ENCODE data around the gene MYCN.
"Not testable (repeated sequence)": the region's sequence is repeated elsewhere in the genome, so short reads cannot be mapped to it uniquely, and the experiment has no call there.

Gene MYCN

DNA sequence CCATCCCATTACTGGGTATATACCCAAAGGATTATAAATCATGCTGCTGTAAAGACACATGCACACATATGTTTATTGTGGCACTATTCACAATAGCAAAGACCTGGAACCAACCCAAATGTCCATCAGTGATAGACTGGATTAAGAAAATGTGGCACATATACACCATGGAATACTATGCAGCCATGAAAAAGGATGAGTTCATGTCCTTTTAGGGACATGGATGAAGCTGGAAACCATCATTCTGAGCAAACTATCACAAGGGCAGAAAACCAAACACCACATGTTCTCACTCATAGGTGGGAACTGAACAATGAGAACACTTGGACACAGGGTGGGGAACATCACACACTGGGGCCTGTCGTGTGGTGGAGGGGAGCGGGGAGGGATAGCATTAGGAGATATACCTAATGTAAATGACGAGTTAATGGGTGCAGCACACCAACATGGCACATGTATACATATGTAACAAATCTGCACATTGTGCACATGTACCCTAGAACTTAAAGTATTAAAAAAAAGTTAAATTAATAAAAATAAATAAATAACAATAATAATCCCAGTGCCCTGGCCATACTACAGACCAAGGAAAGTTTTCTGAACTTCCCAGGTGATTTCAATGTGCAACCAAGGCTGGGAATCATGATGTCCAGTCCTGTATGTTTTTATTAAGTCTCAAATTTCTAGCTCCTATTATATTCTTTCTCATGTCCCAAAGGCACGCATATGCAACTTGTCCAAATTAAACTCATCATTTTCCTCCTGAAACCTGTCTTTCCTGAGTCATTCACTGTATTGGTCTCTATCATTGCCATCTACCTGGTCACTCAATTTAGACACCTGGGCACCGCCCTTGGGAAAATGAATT lies 23.0 kb downstream of the MYCN start:
- not testable (repeated sequence) for H3K9me2 ChIP-seq (ENCODE audit: low read depth, low read length); H2AFZ ChIP-seq (ENCODE audit: low read length); H3K79me2 ChIP-seq (ENCODE audit: insufficient read depth, low read length); H3K4me3 ChIP-seq (ENCODE audit: low read depth, low read length, poor library complexity, severe bottlenecking); H4K20me1 ChIP-seq (ENCODE audit: insufficient read depth, low read length); H3K9ac ChIP-seq (ENCODE audit: low read length); H3K4me2 ChIP-seq (ENCODE audit: low read length); H3K9me3 ChIP-seq (ENCODE audit: low read length); H3K36me3 ChIP-seq (ENCODE audit: insufficient read depth, low read length); H3K27ac ChIP-seq (ENCODE audit: low read depth, low read length, poor library complexity, severe bottlenecking); H3K4me1 ChIP-seq (ENCODE audit: insufficient read depth, low read length, severe bottlenecking); H3K27me3 ChIP-seq (ENCODE audit: insufficient read depth, low read length); H3F3A ChIP-seq (ENCODE audit: insufficient read depth, low read length)

DNA sequence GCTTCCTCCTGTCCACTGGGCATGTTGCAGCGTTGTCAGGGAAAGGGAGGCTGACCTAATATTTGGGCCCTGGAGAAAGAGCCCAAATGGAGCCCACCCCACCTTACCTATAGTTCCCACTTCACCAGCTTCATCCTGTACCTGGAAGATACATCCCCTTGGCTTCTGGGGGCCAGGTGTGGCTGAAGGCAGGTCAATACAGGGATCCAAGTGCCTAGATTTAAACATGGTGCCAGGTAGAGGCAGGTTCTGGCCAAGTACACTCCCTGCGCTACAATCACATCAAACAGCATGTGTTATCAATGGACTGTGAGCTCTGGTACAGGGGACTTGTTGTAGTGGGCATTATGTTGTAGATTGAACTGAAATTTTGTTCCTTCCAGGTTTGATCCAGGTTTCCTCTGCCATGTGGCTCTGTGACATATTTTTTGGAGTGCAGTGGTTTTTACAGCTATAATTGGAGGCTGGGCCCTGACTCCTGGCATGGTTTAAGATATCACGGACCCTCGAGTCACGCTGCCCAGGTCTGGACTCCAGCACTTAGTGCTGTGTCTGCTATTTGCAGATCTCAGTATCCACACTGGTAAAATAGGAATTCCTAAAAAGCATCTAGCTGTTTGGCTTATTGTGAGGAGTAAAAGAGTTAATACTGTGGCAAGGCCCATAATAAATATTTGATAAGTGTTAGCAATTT lies 23.8 kb downstream of the MYCN start:
- Histone ChIP-seq H3K79me2 (ENCODE audit: insufficient read depth, low read length) (no peaks in the 10 kb centered on the region), H3K4me2 (ENCODE audit: low read length) (no peak overlapping the region), H2AFZ (ENCODE audit: low read length) (no peak overlapping the region)

DNA sequence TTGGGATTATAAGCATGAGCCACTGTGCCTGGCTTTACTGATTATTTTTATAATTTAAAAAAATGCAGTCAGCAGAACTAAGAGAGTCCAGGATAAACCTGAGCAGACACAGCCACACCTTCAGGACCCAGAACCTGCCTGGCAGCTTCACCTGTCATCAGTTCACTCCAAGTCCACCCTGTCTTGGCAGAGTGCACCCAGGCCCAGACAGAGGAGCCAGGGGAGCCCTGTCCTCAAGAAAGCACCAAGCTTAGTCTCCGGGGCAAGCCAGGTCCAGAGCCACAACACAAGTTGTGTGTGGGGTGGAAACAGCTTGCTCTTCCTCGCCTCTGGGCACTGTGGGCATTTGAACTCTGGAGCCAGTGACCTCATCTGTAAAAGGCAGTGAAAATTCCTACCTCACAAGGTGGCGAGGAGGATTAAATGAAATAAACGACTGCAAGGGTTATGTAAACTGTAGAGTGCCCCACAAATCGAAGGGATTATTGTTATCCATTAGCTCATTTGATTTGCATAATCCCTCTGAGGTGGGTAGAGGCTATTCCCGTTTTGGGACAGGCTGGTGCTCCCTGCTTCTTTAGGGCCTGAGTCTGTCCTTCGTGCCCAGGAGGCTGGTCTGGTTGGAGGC lies 24.7 kb downstream of the MYCN start:
- Histone ChIP-seq H3K9me3 (ENCODE audit: low read length) (no peaks in the 10 kb centered on the region), H3K4me1 (ENCODE audit: insufficient read depth, low read length, severe bottlenecking) (no peaks in the 10 kb centered on the region), H3K4me2 (ENCODE audit: low read length) (no peak overlapping the region), H3F3A (ENCODE audit: insufficient read depth, low read length) (no peaks in the 10 kb centered on the region), H3K36me3 (ENCODE audit: insufficient read depth, low read length) (no peaks in the 10 kb centered on the region), H2AFZ (ENCODE audit: low read length) (no peak overlapping the region), H3K4me3 (ENCODE audit: low read depth, low read length, poor library complexity, severe bottlenecking) (no peak overlapping the region), H3K27me3 (ENCODE audit: insufficient read depth, low read length) (no peaks in the 10 kb centered on the region), H3K9me2 (ENCODE audit: low read depth, low read length) (no peaks in the 10 kb centered on the region), H3K79me2 (ENCODE audit: insufficient read depth, low read length) (no peaks in the 10 kb centered on the region), H3K9ac (ENCODE audit: low read length) (no peak overlapping the region), H3K27ac (ENCODE audit: low read depth, low read length, poor library complexity, severe bottlenecking) (no peak overlapping the region), H4K20me1 (ENCODE audit: insufficient read depth, low read length) (no peaks in the 10 kb centered on the region)
- TF ChIP-seq, protein P1, sequence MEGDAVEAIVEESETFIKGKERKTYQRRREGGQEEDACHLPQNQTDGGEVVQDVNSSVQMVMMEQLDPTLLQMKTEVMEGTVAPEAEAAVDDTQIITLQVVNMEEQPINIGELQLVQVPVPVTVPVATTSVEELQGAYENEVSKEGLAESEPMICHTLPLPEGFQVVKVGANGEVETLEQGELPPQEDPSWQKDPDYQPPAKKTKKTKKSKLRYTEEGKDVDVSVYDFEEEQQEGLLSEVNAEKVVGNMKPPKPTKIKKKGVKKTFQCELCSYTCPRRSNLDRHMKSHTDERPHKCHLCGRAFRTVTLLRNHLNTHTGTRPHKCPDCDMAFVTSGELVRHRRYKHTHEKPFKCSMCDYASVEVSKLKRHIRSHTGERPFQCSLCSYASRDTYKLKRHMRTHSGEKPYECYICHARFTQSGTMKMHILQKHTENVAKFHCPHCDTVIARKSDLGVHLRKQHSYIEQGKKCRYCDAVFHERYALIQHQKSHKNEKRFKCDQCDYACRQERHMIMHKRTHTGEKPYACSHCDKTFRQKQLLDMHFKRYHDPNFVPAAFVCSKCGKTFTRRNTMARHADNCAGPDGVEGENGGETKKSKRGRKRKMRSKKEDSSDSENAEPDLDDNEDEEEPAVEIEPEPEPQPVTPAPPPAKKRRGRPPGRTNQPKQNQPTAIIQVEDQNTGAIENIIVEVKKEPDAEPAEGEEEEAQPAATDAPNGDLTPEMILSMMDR (IDR thresholded peaks at IDR 0.05; ENCODE audit: low read length), result no peak
- no peak for TF ChIP-seq EZH2 (IDR thresholded peaks at IDR 0.05; ENCODE audit: borderline replicate concordance, low read length)

More for the DNA sequence above, 23.8 kb downstream of the MYCN start:
- no peak for TF ChIP-seq EZH2 (IDR thresholded peaks at IDR 0.05; ENCODE audit: borderline replicate concordance, low read length)
- TF ChIP-seq, protein P1 (IDR thresholded peaks at IDR 0.05; ENCODE audit: low read length), result no peak
- Histone ChIP-seq H3K9ac (ENCODE audit: low read length) (no peak overlapping the region), H3K9me2 (ENCODE audit: low read depth, low read length) (no peaks in the 10 kb centered on the region), H3K9me3 (ENCODE audit: low read length) (no peaks in the 10 kb centered on the region), H3K27ac (ENCODE audit: low read depth, low read length, poor library complexity, severe bottlenecking) (no peak overlapping the region), H3K4me3 (ENCODE audit: low read depth, low read length, poor library complexity, severe bottlenecking) (no peak overlapping the region), H3K36me3 (ENCODE audit: insufficient read depth, low read length) (no peaks in the 10 kb centered on the region), H3F3A (ENCODE audit: insufficient read depth, low read length) (no peaks in the 10 kb centered on the region), H4K20me1 (ENCODE audit: insufficient read depth, low read length) (no peaks in the 10 kb centered on the region), H3K27me3 (ENCODE audit: insufficient read depth, low read length) (no peaks in the 10 kb centered on the region), H3K4me1 (ENCODE audit: insufficient read depth, low read length, severe bottlenecking) (no peaks in the 10 kb centered on the region)

Data from OCI-LY1 (cell line).